KMS-11 (cell line): ENCODE measurements around the gene TRIM9.
A peak's percentile ranks its signal among the peaks of the same experiment; 100 is the strongest.

Experiments
- H2AFZ ChIP-seq: fragments of 200-600 bp; sonication (generic); 2 replicates; pipeline ENCODE4 v1.6.1; 2016; ENCODE audit warnings: antibody characterized with exemption, mixed run types, low read depth
- H3K27ac ChIP-seq: fragments of 200-600 bp; sonication (generic); 2 replicates; pipeline ENCODE4 v1.6.1; 2016; ENCODE audit warnings: mild to moderate bottlenecking, mixed run types
- H3K27me3 ChIP-seq: fragments of 200-600 bp; sonication (generic); 2 replicates; pipeline ENCODE4 v1.6.1; 2017; ENCODE audit warnings: mild to moderate bottlenecking, low read depth, mixed run types, moderate library complexity; ENCODE audit not compliant: insufficient read depth
- H3K36me3 ChIP-seq: fragments of 200-600 bp; sonication (generic); 2 replicates; pipeline ENCODE4 v1.6.1; 2017; ENCODE audit warnings: mild to moderate bottlenecking, mixed run types; ENCODE audit not compliant: insufficient read depth
- H3K4me1 ChIP-seq: fragments of 200-600 bp; sonication (generic); 2 replicates; pipeline ENCODE4 v1.6.1; 2016; ENCODE audit warnings: mild to moderate bottlenecking, low read depth, mixed run types; ENCODE audit not compliant: poor library complexity, severe bottlenecking
- H3K4me2 ChIP-seq: fragments of 200-600 bp; sonication (generic); 2 replicates; pipeline ENCODE4 v1.7.0; 2016; ENCODE audit warnings: mild to moderate bottlenecking, mixed run types
- H3K4me3 ChIP-seq: fragments of 200-600 bp; sonication (generic); IDR thresholded peaks from 2 replicates; pipeline ENCODE4 v1.6.1; 2017; ENCODE audit warnings: low read depth, low read length, mixed read lengths; ENCODE audit not compliant: insufficient read depth
- H3K79me2 ChIP-seq: fragments of 200-600 bp; sonication (generic); 2 replicates; pipeline ENCODE4 v1.6.1; 2016; ENCODE audit warnings: low read depth, mixed run types; ENCODE audit not compliant: insufficient read depth
- H3K9ac ChIP-seq: fragments of 200-600 bp; sonication (generic); 2 replicates; pipeline ENCODE4 v1.6.1; 2016; ENCODE audit warnings: mild to moderate bottlenecking, mixed run types
- H4K20me1 ChIP-seq: fragments of 200-600 bp; sonication (generic); 2 replicates; pipeline ENCODE4 v1.6.1; 2016; ENCODE audit warnings: mild to moderate bottlenecking, mixed run types; ENCODE audit not compliant: insufficient read depth
- CTCF ChIP-seq: fragments of 200-600 bp; sonication (generic); conservative IDR thresholded peaks from 2 replicates; pipeline ENCODE4 v1.6.1; 2017; ENCODE audit warnings: low read depth, mild to moderate bottlenecking, antibody characterized with exemption, low read length, moderate library complexity, mixed read lengths

TRIM9 gene

GRCh38 chr14:51094901-51095853 is at the start of gene TRIM9:
TSS of gene TRIM9 (minus strand) at chr14:51095105. CDS start at chr14:51094939, 166 bp downstream.
- Histone ChIP-seq H3K27ac (no peak within 1 kb of the TSS), H2AFZ (peak within 1 kb of the TSS; percentile 85), H3K9ac (no peak within 1 kb of the TSS; the same call in 1 of the 2 replicates), H3K4me3 (no peak within 1 kb of the TSS), H3K36me3 (no peaks in the 10 kb centered on the region), H3K4me1 (no peaks in the 10 kb centered on the region), H3K27me3 (no peaks in the 10 kb centered on the region), H3K79me2 (no peaks in the 10 kb centered on the region), H4K20me1 (no peaks in the 10 kb centered on the region), H3K4me2 (peak within 1 kb of the TSS; percentile 57; the same call in 1 of the 2 replicates)
- TF ChIP-seq CTCF = no peak

- H3K4me1 ChIP-seq = no peaks in the 10 kb centered on the region
- H3K79me2 ChIP-seq = no peaks in the 10 kb centered on the region
- H3K36me3 ChIP-seq = no peaks in the 10 kb centered on the region
- H3K9ac ChIP-seq = no peak overlapping the region
- H3K27ac ChIP-seq = no peak overlapping the region
- no peak for TF ChIP-seq CTCF
- H4K20me1 ChIP-seq = no peaks in the 10 kb centered on the region
- no peak overlapping the region for H2AFZ ChIP-seq
- H3K4me2 ChIP-seq = no peak overlapping the region
- H3K4me3 ChIP-seq = no peak overlapping the region
- H3K27me3 ChIP-seq = no peaks in the 10 kb centered on the region
Observed at GRCh38 chr14:51140856-51141255, 46.0 kb upstream of the TRIM9 start.

- no peak overlapping the region for H3K4me3 ChIP-seq
- no peaks in the 10 kb centered on the region for H3K79me2 ChIP-seq
- no peaks in the 10 kb centered on the region for H3K27me3 ChIP-seq
- H3K4me2 ChIP-seq = no peak overlapping the region
- no peak overlapping the region for H3K9ac ChIP-seq
- H3K27ac ChIP-seq = no peak overlapping the region
- H3K36me3 ChIP-seq = no peaks in the 10 kb centered on the region
- H3K4me1 ChIP-seq = no peaks in the 10 kb centered on the region
- no peaks in the 10 kb centered on the region for H4K20me1 ChIP-seq
- no peak for TF ChIP-seq CTCF
- no peak overlapping the region for H2AFZ ChIP-seq
Observed at GRCh38 chr14:51140338-51140737, 45.4 kb upstream of the TRIM9 start.

GRCh38 chr14:51139121-51139681 is 44.3 kb upstream of the TRIM9 start:
- Histone ChIP-seq H2AFZ (no peak overlapping the region), H3K9ac (no peak overlapping the region), H3K27ac (no peak overlapping the region), H3K27me3 (no peaks in the 10 kb centered on the region), H3K4me3 (no peak overlapping the region), H3K4me2 (no peak overlapping the region), H3K4me1 (no peaks in the 10 kb centered on the region), H4K20me1 (no peaks in the 10 kb centered on the region), H3K36me3 (no peaks in the 10 kb centered on the region), H3K79me2 (no peaks in the 10 kb centered on the region)
- TF ChIP-seq CTCF = no peak
